NK-92 (cell line): ENCODE results near the gene GAB2.
"Not testable (repeated sequence)": the region's sequence is repeated elsewhere in the genome, so short reads cannot be mapped to it uniquely, and the experiment has no call there.

Experiments used
- DNase-seq: peaks from one replicate; lab custom pipeline; 2025; ENCODE audit not compliant: unreplicated experiment; lab: John Stamatoyannopoulos, UW

Gene GAB2

GRCh38 chr11:78290293-78291176, 127.1 kb downstream of the GAB2 start:
- no peak for DNase-seq

GRCh38 chr11:78289552-78290292, 127.9 kb downstream of the GAB2 start:
- DNase-seq = no peak

GRCh38 chr11:78284260-78284659, 133.4 kb downstream of the GAB2 start:
- DNase-seq = no peak

DNA sequence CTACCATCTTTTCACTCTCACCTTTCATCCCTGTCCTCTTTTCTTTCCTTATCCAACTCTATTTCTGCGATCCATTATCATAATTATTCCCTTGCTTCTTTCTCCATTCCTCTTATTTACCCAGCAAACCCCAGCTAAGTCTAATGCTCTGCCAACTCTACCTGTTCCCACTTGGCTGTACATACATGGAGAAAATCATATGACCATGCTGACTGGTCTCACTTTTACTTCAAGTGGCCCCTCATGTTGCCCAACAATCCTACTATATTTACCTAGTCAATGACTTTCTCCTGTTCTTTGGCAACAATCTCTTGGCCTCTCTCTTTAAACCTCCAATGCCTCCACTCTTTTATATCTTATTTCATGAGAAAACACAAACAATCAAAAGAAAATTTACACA, 134.8 kb downstream of the GAB2 start:
- DNase-seq = no peak

DNA sequence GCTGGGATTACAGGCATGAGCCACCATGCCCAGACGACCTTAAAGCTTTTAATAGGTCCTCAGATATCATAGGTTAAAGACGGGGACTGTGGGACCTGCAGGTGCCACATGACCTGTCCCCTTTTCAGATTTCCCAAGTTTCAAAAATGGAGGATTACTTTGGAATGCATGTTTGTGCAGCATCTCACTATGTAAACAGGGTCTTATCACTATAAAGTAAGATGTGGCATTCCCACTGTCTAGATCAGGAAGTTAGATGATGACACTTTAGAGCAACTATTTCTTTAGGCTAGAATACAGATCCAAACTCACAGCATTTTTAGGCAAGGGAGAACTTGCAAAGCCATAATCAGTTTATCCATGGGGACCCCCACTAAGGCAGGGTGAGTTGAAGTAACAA, 136.1 kb downstream of the GAB2 start:
- DNase-seq = no peak

GRCh38 chr11:78277314-78277994, 140.2 kb downstream of the GAB2 start:
- no peak for DNase-seq

DNA sequence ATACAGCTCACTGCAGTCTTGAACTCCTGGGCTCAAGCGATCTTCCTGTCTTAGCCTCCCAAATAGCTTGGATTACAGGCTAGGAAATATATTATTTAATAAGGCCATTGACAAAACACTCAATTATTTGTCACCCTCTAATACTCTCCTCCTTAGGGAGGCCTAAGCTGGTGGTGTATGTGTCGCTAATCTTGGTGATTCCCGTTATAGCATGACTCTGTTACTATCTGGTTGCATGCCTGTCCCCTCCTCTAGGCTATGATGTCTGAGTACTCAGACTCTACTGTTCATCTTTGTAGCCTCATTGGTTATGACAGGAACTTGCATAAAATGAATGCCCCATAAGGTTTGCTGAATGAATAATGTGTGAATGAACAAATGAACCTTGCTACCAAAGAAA, 141.3 kb downstream of the GAB2 start:
- no peak for DNase-seq

- no peak for DNase-seq
These were observed 142.9 kb downstream of the GAB2 start for GRCh38 chr11:78274739-78275138.

- not testable (repeated sequence) for DNase-seq
These were observed 144.9 kb downstream of the GAB2 start for GRCh38 chr11:78272625-78273269.

DNA sequence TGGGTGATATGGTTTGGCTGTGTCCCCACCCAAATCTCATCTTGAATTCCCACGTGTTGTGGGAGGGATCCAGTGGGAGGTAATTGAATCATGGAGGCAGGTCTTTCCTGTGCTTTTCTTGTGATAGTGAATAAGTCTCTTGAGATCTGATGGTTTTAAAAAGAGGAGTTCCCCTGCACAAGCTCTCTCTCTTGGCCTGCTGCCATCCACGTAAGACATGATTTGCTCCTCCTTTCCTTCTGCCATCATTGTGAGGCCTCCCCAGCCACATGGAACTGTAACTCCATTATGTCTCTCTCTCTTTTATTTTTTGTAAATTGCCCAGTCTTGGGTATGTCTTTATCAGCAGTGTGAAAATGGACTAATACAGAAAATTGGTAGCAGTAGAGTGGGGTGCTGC, 145.8 kb downstream of the GAB2 start:
- not testable (repeated sequence) for DNase-seq

DNA sequence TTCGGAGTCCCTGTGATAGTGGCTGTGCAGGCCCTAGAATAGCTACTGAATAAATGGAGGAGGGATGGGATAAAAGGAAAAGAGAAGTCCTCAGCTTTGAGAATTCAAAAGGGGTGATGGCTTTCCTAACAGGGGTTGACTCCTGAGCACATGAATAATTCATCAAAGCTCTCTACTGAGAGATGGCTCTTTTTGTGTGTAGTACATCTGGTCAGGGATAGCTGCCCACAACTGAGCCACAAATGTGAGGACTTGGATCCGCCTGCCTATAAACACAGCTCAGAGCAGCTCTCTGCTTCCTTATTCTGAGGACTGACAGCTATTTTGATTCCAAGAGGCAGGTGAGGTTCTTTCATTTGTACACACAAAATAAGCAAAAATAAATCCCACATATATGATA, 146.6 kb downstream of the GAB2 start:
- no peak for DNase-seq

DNA sequence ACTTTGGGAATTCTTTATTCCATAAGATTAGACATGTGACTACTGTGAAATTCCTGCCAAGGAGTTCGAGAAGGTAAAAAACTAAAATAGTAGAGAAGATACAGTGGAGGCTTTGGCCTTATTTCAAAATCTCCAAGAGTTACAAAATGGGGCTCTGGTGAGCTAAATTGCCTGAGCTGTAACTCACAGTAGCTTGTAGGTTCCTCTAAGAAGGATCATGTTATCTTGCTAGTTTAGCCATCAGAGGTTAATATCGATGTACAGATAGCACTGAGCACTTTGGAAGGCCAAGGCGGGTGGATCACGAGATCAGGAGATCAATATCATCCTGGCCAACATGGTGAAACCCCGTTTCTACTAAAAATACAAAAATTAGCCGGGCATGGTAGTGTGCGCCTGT, 147.8 kb downstream of the GAB2 start:
- DNase-seq = no peak

DNA sequence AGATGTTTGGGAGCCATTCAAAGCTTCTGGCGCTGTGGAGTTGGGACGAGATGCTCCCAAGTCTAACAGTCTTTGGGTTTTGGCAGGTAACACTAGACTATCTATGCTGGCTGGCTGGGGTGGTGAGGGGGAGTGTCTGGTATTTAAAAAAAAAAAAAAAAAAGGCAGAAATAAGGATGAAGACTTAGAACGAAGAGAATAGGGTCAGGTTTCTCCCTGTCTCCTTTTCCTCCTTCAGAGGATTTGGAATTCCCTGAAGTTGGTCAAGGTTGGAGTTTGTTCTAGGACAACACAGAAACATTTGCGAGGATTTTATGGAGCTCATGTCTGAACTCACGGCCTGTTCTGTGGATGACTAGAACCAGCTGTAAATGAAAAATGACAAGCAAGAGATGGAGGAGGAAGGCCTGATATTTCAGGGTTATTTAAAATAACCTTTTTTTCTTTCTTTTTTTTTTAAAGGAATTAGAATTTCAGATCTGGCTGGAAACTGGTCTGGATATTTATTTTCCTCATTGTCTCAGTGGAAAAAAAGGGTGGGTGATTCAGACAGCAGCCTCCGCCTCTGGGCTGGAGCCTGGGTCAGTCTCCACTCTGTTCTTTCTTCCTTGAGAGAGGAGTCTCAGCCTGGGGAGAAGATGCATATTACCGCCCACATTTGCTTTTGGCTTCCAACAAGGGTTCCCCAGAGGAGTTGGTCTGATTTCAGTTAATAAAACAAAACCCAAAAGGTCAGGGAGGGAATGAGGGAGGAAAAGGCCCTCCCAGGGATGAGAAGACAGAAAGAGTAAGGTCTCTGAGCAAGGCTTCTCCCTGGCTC, 148.8 kb downstream of the GAB2 start:
- no peak for DNase-seq

- no peak for DNase-seq
These were observed 151.2 kb downstream of the GAB2 start for GRCh38 chr11:78266451-78266850.

DNA sequence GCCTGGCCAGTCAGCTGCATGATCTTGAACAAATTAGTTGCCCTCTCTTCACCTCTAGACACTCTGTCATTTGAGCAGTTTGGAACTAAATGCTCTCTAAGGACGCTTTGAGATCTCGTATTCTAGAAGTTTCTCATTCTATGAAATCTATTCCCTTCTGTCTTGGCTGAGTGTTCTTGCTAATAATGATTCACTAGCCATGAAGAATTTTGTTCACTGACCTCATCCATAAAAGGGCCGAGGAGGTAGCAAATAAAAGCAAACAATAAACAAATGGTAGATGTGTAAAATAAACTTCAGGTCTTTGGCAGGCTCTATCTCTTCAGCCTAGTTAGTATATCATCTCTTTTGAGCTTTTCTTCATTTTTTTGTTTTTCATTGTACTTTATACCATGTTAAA, 152.3 kb downstream of the GAB2 start:
- no peak for DNase-seq

DNA sequence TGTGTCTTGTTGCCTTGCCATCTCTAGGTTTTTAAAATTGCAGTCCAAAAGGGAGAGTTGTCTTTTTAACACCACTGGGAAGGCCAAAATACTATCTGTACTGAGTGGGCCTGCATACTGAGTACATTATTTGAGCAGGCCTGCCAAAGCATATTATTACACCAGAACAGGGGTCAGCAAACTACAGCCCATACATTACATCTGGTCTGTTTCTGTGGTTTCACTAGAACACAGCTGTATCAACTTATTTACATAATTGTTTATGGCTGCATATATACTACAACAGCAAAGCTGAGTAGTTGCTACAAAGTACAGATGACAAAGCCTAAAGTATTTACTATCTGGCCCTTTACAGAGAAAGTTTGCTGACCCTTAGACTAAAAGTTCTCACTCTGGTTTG, 154.9 kb downstream of the GAB2 start:
- no peak for DNase-seq

DNA sequence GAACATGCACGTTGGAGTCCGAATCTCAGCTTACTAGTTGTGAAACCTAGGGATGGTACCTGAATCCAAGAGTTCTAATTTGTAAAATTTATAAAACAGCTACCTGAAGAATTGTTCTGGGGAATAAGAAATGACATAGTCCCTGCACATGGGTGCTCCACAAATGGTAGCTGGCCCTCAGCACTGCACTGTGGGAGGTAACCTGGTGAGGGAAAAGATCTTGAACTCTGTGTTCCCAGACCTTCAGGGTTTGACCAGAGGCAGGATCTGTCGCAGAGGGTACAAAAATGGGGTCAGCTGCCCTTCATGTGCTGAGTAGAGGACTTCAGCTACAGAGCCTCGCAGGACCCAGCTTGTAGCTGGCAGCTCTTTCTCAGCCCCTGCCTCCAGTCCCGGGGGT, 155.4 kb downstream of the GAB2 start:
- DNase-seq = no peak

GRCh38 chr11:78261828-78262227, 155.8 kb downstream of the GAB2 start:
- no peak for DNase-seq

- no peak for DNase-seq
These were observed 156.3 kb downstream of the GAB2 start for GRCh38 chr11:78261367-78261766.

GRCh38 chr11:78259777-78260487, 157.7 kb downstream of the GAB2 start:
- DNase-seq = no peak
